Thymus (tissue), 14 donors: ENCODE results near the gene HPCAL4. TPM values are rescaled to one million over a fixed set of nuclear protein-coding genes. Genes with fewer than 3 reads are reported as not detected.

Experiments used
- DNase-seq, 9 donors: peaks; one replicate each; pipeline ENCODE4 v3.0.0-alpha.2; 2013; ENCODE audit warnings: low spot score in 9 of 9, low read depth in 6 of 9, missing footprints in 1 of 9
- H3K27ac ChIP-seq, 2 donors: one replicate each; pipeline ENCODE4 v1.5.1; 2013; ENCODE audit warnings: control low read depth in 1 of 2, low read depth in 1 of 2, low read length in 1 of 2, mild to moderate bottlenecking in 1 of 2, moderate library complexity in 1 of 2
- H3K27me3 ChIP-seq, 2 donors: one replicate each; pipeline ENCODE4 v1.5.1; 2013; ENCODE audit warnings: low read length in 1 of 2; ENCODE audit not compliant: control insufficient read depth in 2 of 2, insufficient read depth in 1 of 2
- H3K36me3 ChIP-seq, 2 donors: one replicate each; pipeline ENCODE4 v1.5.1; 2013; ENCODE audit warnings: low read length in 1 of 2, mild to moderate bottlenecking in 1 of 2, moderate library complexity in 1 of 2; ENCODE audit not compliant: control insufficient read depth in 2 of 2, insufficient read depth in 2 of 2
- H3K4me1 ChIP-seq, 2 donors: one replicate each; pipeline ENCODE4 v1.5.1; 2013; ENCODE audit warnings: low read length in 2 of 2; ENCODE audit not compliant: control insufficient read depth in 2 of 2, insufficient read depth in 2 of 2
- H3K4me3 ChIP-seq, 2 donors: one replicate each; pipeline ENCODE4 v1.5.1; 2013; ENCODE audit warnings: low read length in 2 of 2, control low read depth in 1 of 2, mild to moderate bottlenecking in 1 of 2
- H3K9me3 ChIP-seq, 2 donors: one replicate each; pipeline ENCODE4 v1.5.1; 2013; ENCODE audit warnings: low read length in 1 of 2, mild to moderate bottlenecking in 1 of 2; ENCODE audit not compliant: control insufficient read depth in 2 of 2, insufficient read depth in 1 of 2
- WGBS: extraction: QIAGEN DNeasy Blood & Tissue Kit; methylation state at CpG from one replicate; pipeline ENCODE4 v1.1.7; 2013; 5-methylcytosine and 5-hydroxymethylcytosine counted together
- long read RNA-seq, 10 donors: transcript quantifications; one replicate each; lab custom pipeline, GENCODE V29; 2026
- polyA plus RNA-seq: library from polyadenylated mRNA; stranded (reverse); fragments of 200-250 nt; gene quantifications from one replicate; pipeline ENCODE4 v1.2.3, GENCODE V29; 2013
- total RNA-seq: library from RNA; stranded (reverse); fragments of 120-200 nt; gene quantifications from one replicate; pipeline ENCODE4 v1.2.4, GENCODE V29; 2013
- donor health status: healthy.

The HPCAL4 gene
- total RNA-seq, result 0.24 TPM
- 0.34 TPM for polyA plus RNA-seq
- long read RNA-seq, donor 1, result 0 reads
- long read RNA-seq, donor 2, result 0 reads
- long read RNA-seq, donor 3, result 0 reads
- long read RNA-seq, donor 4, result 0 reads
- long read RNA-seq, donor 5, result 0 reads
- long read RNA-seq, donor 6, result 0 reads
- long read RNA-seq, donor 7, result 0 reads
- long read RNA-seq, donor 8, result 0 reads
- long read RNA-seq, donor 9, result 0 reads
- long read RNA-seq, donor 10, result 0 reads

- WGBS, result 4% methylated on average over 47 of the region's 47 CpGs
- DNase-seq, result peak; percentile 33 to 80 (median 56)
- Histone ChIP-seq H3K36me3 (no peaks in the 10 kb centered on the region), H3K9me3 (peaks cover 0 to 3% of the 10 kb centered on the region in 2 donors), H3K27me3 (peaks cover 31 to 96% of the 10 kb centered on the region in 2 donors), H3K4me3 (peak within 1 kb of the TSS in 1 of 2 donors; percentile 42), H3K4me1 (peaks cover 3 to 16% of the 10 kb centered on the region in 2 donors), H3K27ac (no peak within 1 kb of the TSS)
Observed at GRCh38 chr1:39691383-39692151, at the start of gene HPCAL4. TSS of gene HPCAL4 (minus strand) at chr1:39691433. CDS start at chr1:39684603, 6,830 bp downstream.

GRCh38 chr1:39738622-39739366, 47.6 kb upstream of the HPCAL4 start, which contains the start of gene PPIE:
TSS of gene PPIE (plus strand) at chr1:39738882. CDS start at chr1:39738901, 19 bp downstream.
- peak; percentile 62 to 92 (median 82) for DNase-seq
- H3K27ac ChIP-seq, result peak within 1 kb of the TSS; percentile 74 to 90
- H3K27me3 ChIP-seq, result peaks cover 9 to 21% of the 10 kb centered on the region in 2 donors
- H3K9me3 ChIP-seq, result peaks cover 0 to 9% of the 10 kb centered on the region in 2 donors
- H3K4me3 ChIP-seq, result peak within 1 kb of the TSS; percentile 84 to 91
- H3K4me1 ChIP-seq, result peaks cover 9 to 15% of the 10 kb centered on the region in 2 donors
- 2% methylated on average over 52 of the region's 52 CpGs for WGBS
- peaks cover 16 to 22% of the 10 kb centered on the region in 2 donors for H3K36me3 ChIP-seq

GRCh38 chr1:39737546-39738169, 46.4 kb upstream of the HPCAL4 start:
- H3K4me1 ChIP-seq, result peaks cover 9 to 15% of the 10 kb centered on the region in 2 donors
- DNase-seq, result no peak
- no peak overlapping the region for H3K4me3 ChIP-seq
- H3K9me3 ChIP-seq, result peaks cover 0 to 9% of the 10 kb centered on the region in 2 donors
- H3K36me3 ChIP-seq, result peaks cover 6 to 12% of the 10 kb centered on the region in 2 donors
- 97% methylated on average over 9 of the region's 9 CpGs for WGBS
- H3K27me3 ChIP-seq, result peaks cover 10 to 31% of the 10 kb centered on the region in 2 donors
- no peak overlapping the region for H3K27ac ChIP-seq

- H3K4me1 ChIP-seq, result peaks cover 9 to 15% of the 10 kb centered on the region in 2 donors
- no peak for DNase-seq
- H3K9me3 ChIP-seq, result peaks cover 0 to 9% of the 10 kb centered on the region in 2 donors
- H3K27ac ChIP-seq, result no peak overlapping the region
- WGBS, result 84% methylated on average over 3 of the region's 3 CpGs
- H3K36me3 ChIP-seq, result peaks cover 0 to under 1% of the 10 kb centered on the region in 2 donors
- H3K27me3 ChIP-seq, result peaks cover 16 to 38% of the 10 kb centered on the region in 2 donors
- H3K4me3 ChIP-seq, result no peak overlapping the region
Observed at GRCh38 chr1:39735731-39736130, 44.5 kb upstream of the HPCAL4 start.

- Histone ChIP-seq H3K9me3 (peaks cover 0 to 4% of the 10 kb centered on the region in 2 donors), H3K36me3 (no peaks in the 10 kb centered on the region), H3K4me1 (peaks cover 0 to under 1% of the 10 kb centered on the region in 2 donors), H3K4me3 (no peak overlapping the region), H3K27me3 (peaks cover 21 to 57% of the 10 kb centered on the region in 2 donors), H3K27ac (no peak overlapping the region)
- 82% methylated on average over 7 of the region's 7 CpGs for WGBS
- no peak for DNase-seq
Observed at GRCh38 chr1:39733161-39733560, 41.9 kb upstream of the HPCAL4 start.

GRCh38 chr1:39732730-39733129, 41.5 kb upstream of the HPCAL4 start:
- Histone ChIP-seq H3K27ac (no peak overlapping the region), H3K27me3 (peaks cover 25 to 62% of the 10 kb centered on the region in 2 donors), H3K36me3 (no peaks in the 10 kb centered on the region), H3K4me1 (no peaks in the 10 kb centered on the region), H3K4me3 (no peak overlapping the region), H3K9me3 (peaks cover 0 to 3% of the 10 kb centered on the region in 2 donors)
- no peak for DNase-seq
- 73% methylated on average over 3 of the region's 3 CpGs for WGBS

GRCh38 chr1:39729842-39730241, 38.6 kb upstream of the HPCAL4 start:
- 82% methylated on average over 4 of the region's 4 CpGs for WGBS
- H3K27me3 ChIP-seq, result peaks cover 26 to 74% of the 10 kb centered on the region in 2 donors

GRCh38 chr1:39729030-39729429, 37.8 kb upstream of the HPCAL4 start:
- Histone ChIP-seq H3K27me3 (peaks cover 23 to 72% of the 10 kb centered on the region in 2 donors), H3K27ac (no peak overlapping the region)
- WGBS, result 73% methylated on average over 3 of the region's 3 CpGs

More at GRCh38 chr1:39729842-39730241, 38.6 kb upstream of the HPCAL4 start:
- H3K36me3 ChIP-seq, result no peaks in the 10 kb centered on the region
- no peaks in the 10 kb centered on the region for H3K4me1 ChIP-seq
- no peak for DNase-seq
- H3K27ac ChIP-seq, result no peak overlapping the region
- H3K4me3 ChIP-seq, result no peak overlapping the region
- peaks cover 0 to 1% of the 10 kb centered on the region in 2 donors for H3K9me3 ChIP-seq

More at GRCh38 chr1:39729030-39729429, 37.8 kb upstream of the HPCAL4 start:
- no peaks in the 10 kb centered on the region for H3K9me3 ChIP-seq
- H3K36me3 ChIP-seq, result no peaks in the 10 kb centered on the region
- H3K4me3 ChIP-seq, result no peak overlapping the region
- DNase-seq, result no peak
- no peaks in the 10 kb centered on the region for H3K4me1 ChIP-seq
